Fibroblast of mammary gland (primary cell): ENCODE results near the gene PFDN4.

Source experiments
- DNase-seq: peaks from one replicate; pipeline ENCODE4 v3.0.0-alpha.2; 2010; ENCODE audit warnings: low read depth
- H3K4me3 ChIP-seq: 2 replicates; pipeline ENCODE4 v1.5.1; 2011; ENCODE audit warnings: low read depth, mild to moderate bottlenecking, low read length, moderate library complexity; ENCODE audit not compliant: control insufficient read depth
- CTCF ChIP-seq: conservative IDR thresholded peaks from 2 replicates; pipeline ENCODE4 v1.5.1; 2011; ENCODE audit warnings: low read depth, low read length, inconsistent platforms; ENCODE audit not compliant: control insufficient read depth, insufficient read depth

The PFDN4 gene

GRCh38 chr20:54168961-54169862 lies 38.7 kb upstream of the PFDN4 start:
- DNase-seq, result no peak
- no peak overlapping the region for H3K4me3 ChIP-seq
- no peak for TF ChIP-seq CTCF

GRCh38 chr20:54170026-54170471 lies 37.8 kb upstream of the PFDN4 start:
- no peak for DNase-seq
- no peak overlapping the region for H3K4me3 ChIP-seq
- no peak for TF ChIP-seq CTCF

- TF ChIP-seq CTCF, result no peak
- no peak for DNase-seq
These were observed 36.9 kb upstream of the PFDN4 start for GRCh38 chr20:54170963-54171362.

GRCh38 chr20:54172532-54172855 lies 35.4 kb upstream of the PFDN4 start:
- DNase-seq, result no peak
- TF ChIP-seq CTCF, result no peak
- no peak overlapping the region for H3K4me3 ChIP-seq

More at GRCh38 chr20:54170963-54171362, 36.9 kb upstream of the PFDN4 start:
- no peak overlapping the region for H3K4me3 ChIP-seq

GRCh38 chr20:54172856-54173652 lies 34.8 kb upstream of the PFDN4 start:
- H3K4me3 ChIP-seq, result no peak overlapping the region
- peak; percentile 20 for DNase-seq
- TF ChIP-seq CTCF, result no peak

GRCh38 chr20:54173653-54174456 lies 34.0 kb upstream of the PFDN4 start, which contains the start of gene CYP24A1:
CYP24A1 (minus strand) TSS chr20:54173986; CDS start chr20:54173579, 407 bp downstream.
- no peak for DNase-seq
- H3K4me3 ChIP-seq, result no peak within 1 kb of the TSS
- no peak for TF ChIP-seq CTCF
